ENCODE data around the gene ASB13.

The ASB13 gene

DNA sequence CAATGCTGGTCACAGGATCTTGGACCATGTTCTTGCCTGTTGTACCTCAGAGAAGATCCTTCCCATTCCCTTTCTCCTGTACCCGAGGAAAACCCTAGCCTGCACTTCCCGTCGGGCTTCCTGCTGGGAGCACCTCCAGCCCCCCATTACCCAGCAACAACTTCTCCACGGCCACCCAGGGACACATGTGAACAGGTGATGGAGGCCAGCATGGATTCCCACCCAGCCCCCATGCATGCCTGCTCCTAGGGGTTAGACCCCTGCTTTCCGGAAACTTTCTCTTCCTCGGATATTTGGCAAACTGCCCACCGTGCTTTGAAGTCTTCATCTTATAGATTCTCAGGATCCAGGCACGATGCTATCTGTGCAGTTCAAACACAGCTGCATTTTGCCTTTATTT, 74.3 kb downstream of the ASB13 start:
- H3K27me3 Mint-ChIP-seq: peaks cover 26% of the 10 kb centered on the region
- no peak for DNase-seq
- peaks cover 23% of the 10 kb centered on the region for H3K4me1 Mint-ChIP-seq (ENCODE audit: low read depth)
- no peak overlapping the region for H3K4me3 Mint-ChIP-seq
- H3K36me3 Mint-ChIP-seq (ENCODE audit: low read depth): no peaks in the 10 kb centered on the region
- no peak overlapping the region for H3K27ac Mint-ChIP-seq
- no peaks in the 10 kb centered on the region for H3K9me3 Mint-ChIP-seq

DNA sequence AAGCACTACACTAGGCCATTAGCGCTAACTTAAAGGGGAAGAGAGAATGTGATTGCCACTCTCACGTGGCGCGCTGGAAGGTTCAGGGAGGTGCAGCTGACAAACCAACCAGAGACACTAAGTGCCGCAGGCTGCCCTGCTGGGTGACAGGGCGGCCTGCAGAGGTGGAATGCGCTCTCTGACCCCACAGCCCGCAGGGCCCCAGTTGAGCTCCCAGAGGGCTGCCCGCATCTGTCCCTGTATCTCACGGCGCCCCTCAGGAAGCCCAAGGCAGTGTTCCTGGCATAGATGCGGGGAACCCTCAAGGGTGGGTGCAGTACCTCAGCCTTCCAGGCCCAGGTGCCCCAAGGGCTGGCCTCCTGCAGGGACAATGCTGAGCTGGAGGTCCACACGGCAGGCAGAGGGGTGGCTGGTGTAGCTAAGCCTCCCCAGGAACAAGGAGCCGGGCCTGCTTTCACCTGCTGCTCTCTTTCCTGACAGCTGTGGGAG, 75.0 kb downstream of the ASB13 start:
- peaks cover 23% of the 10 kb centered on the region for H3K4me1 Mint-ChIP-seq (ENCODE audit: low read depth)
- H3K9me3 Mint-ChIP-seq: no peaks in the 10 kb centered on the region
- H3K4me3 Mint-ChIP-seq: no peak overlapping the region
- DNase-seq: no peak
- no peaks in the 10 kb centered on the region for H3K36me3 Mint-ChIP-seq (ENCODE audit: low read depth)
- H3K27me3 Mint-ChIP-seq: peaks cover 26% of the 10 kb centered on the region
- no peak overlapping the region for H3K27ac Mint-ChIP-seq

DNA sequence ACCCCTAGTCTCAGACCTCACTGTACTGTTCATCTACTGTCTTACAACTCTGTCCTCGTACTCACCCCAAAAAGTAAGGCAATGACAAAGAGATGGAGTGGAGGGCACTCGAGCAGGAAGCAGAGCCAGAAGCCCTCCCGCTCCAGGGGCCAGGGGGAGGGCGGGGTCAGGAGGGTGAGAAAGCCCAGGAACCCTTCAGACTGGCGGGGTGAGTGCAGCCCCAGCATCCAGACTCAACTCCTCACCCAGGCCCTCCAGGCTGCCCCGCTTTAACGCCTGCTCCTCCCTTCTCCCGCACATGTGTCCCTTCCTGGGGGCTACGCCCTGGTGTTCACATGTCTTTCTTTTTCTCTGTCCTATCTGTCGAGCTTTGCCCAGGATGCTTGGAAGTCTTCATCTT, 75.6 kb downstream of the ASB13 start:
- no peak for DNase-seq
- Mint-ChIP-seq H3K4me3 (no peak overlapping the region), H3K36me3 (ENCODE audit: low read depth) (no peaks in the 10 kb centered on the region), H3K4me1 (ENCODE audit: low read depth) (peaks cover 18% of the 10 kb centered on the region), H3K9me3 (no peaks in the 10 kb centered on the region), H3K27ac (no peak overlapping the region), H3K27me3 (peaks cover 26% of the 10 kb centered on the region)

DNA sequence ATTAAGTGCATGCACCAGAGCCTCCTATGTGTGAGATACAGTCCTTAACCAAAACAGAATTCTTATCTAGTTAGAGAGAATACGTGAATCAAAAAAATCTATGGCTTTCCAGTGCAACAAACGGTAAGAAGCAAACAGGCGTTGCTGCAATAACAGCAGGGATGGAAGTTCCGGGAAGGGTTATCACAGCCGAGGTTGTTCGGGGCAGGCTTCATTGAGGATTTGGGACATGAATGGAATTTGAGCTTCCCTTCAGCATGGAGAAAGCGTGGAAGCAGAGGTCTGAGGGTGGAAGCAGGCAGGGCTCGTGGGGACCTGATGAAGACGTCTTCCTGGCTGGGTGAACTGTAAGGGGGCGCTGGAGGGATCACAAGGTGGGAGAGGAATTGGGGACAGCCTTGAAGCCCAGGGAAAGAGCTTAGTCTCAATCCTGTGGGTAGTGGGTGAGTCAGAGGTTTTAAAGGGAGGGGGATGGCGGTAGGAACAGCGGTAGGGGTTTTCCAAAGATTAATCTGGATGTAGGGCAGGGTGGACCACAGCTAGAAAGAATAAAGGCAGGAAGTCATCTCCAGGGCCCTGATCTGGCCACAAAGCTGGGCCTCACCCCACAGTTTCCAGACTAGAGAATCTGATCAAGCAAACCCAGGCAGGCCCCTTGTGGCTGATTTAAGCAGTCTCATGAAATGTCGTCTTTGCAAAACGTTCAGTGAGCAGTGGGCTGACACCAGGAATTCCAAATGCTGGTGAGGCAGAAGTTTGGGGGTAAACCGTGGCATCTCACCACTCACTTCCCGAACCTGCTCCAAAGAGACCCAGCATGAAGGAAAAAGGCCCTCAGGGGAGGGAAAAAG, 76.5 kb downstream of the ASB13 start:
- H3K4me3 Mint-ChIP-seq: no peak overlapping the region
- no peaks in the 10 kb centered on the region for H3K9me3 Mint-ChIP-seq
- H3K27me3 Mint-ChIP-seq: peaks cover 24% of the 10 kb centered on the region
- no peak overlapping the region for H3K27ac Mint-ChIP-seq
- DNase-seq: no peak
- peaks cover 9% of the 10 kb centered on the region for H3K4me1 Mint-ChIP-seq (ENCODE audit: low read depth)
- no peaks in the 10 kb centered on the region for H3K36me3 Mint-ChIP-seq (ENCODE audit: low read depth)

DNA sequence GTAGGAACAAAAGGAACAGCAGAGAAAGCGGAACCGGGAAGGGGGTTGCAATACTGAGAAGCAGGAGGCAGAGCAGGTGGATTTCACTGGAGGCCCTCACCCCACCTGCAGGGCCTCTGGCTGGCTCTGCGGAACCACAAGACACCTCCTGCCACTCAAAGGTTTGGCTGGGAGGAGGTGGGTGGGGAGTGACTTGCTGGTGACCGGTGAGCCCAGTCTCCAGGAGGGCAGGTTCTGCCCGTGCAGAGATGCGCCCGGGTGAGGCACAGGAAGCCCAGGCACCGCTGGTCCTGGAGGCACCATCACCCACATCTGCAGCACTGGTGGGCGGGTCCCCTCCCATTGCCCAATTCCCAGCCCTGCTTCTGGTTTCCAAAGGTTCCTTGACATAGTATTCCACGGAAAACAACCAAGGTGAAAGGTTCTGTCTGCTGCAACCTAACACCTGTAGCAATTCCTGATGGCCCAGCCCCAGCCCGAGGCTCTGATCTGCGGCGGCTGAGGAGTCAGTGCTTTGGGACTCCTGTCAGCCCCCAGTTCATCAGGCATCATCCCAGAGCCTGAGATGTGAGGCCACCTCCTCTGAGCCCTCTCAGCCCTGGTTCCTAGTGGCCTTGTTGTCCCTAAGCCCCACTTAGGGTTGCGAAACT, 77.3 kb downstream of the ASB13 start:
- peaks cover 2% of the 10 kb centered on the region for H3K4me1 Mint-ChIP-seq (ENCODE audit: low read depth)
- no peaks in the 10 kb centered on the region for H3K36me3 Mint-ChIP-seq (ENCODE audit: low read depth)
- peaks cover 18% of the 10 kb centered on the region for H3K27me3 Mint-ChIP-seq
- H3K4me3 Mint-ChIP-seq: no peak overlapping the region
- no peak for DNase-seq
- H3K9me3 Mint-ChIP-seq: no peaks in the 10 kb centered on the region
- H3K27ac Mint-ChIP-seq: no peak overlapping the region
